CD4-positive, CD25-positive, alpha-beta regulatory T cell (primary cell): ENCODE results near the gene MCM8. TPM values are rescaled to one million over a fixed set of nuclear protein-coding genes. Genes with fewer than 3 reads are reported as not detected.
A peak's percentile ranks its signal among the peaks of the same experiment; 100 is the strongest.

Source experiments
- ATAC-seq, 2 donors: fragments of 150-1000 bp; cut with Tn5 transposase; one replicate each; pipeline ENCODE4 v1.10.0; 2021; ENCODE audit warnings: low read depth in 2 of 2, moderate number of reproducible peaks in 2 of 2, moderate library complexity in 1 of 2
- DNase-seq, 3 donors: peaks; one replicate each; pipeline versions ENCODE4 v3.0.0 to v3.0.0-alpha.2; 2012 to 2022; ENCODE audit warnings: mixed read lengths in 1 of 3
- H3K27ac ChIP-seq: one replicate; pipeline ENCODE4 v1.7.0; 2013; ENCODE audit warnings: mild to moderate bottlenecking, low read length; ENCODE audit not compliant: insufficient read depth, poor library complexity, severe bottlenecking
- H3K27me3 ChIP-seq: one replicate; pipeline ENCODE4 v1.7.0; 2013; ENCODE audit warnings: low read length; ENCODE audit not compliant: control insufficient read depth, insufficient read depth
- H3K36me3 ChIP-seq: one replicate; pipeline ENCODE4 v1.7.0; 2013; ENCODE audit warnings: mild to moderate bottlenecking, low read length, moderate library complexity; ENCODE audit not compliant: control insufficient read depth, insufficient read depth
- H3K4me1 ChIP-seq: 2 replicates; pipeline ENCODE4 v1.7.0; 2013; ENCODE audit warnings: mild to moderate bottlenecking, low read length; ENCODE audit not compliant: insufficient read depth, control insufficient read depth, poor library complexity, severe bottlenecking
- H3K4me3 ChIP-seq: one replicate; pipeline ENCODE4 v1.7.0; 2013; ENCODE audit warnings: low read depth, mild to moderate bottlenecking, low read length, moderate library complexity
- H3K9me3 ChIP-seq, 2 experiments: 1 replicate in 1 of 2; 2 replicates in 1 of 2; pipeline ENCODE4 v1.7.0; 2013; ENCODE audit warnings: low read length in 2 of 2, mild to moderate bottlenecking in 1 of 2, moderate library complexity in 1 of 2; ENCODE audit not compliant: control insufficient read depth in 2 of 2
- H3K27ac Mint-ChIP-seq, 3 donors: one replicate each; pipeline ENCODE4 v1.8.0; 2020 to 2022; ENCODE audit warnings: mild to moderate bottlenecking in 3 of 3, mixed read lengths in 3 of 3, moderate library complexity in 2 of 3
- H3K27me3 Mint-ChIP-seq: one replicate; pipeline ENCODE4 v1.8.0; 2022; ENCODE audit warnings: mild to moderate bottlenecking, mixed read lengths
- H3K36me3 Mint-ChIP-seq: one replicate; pipeline ENCODE4 v1.8.0; 2020; ENCODE audit warnings: mixed read lengths
- H3K4me1 Mint-ChIP-seq, 4 donors: one replicate each; pipeline ENCODE4 v1.8.0; 2020 to 2022; ENCODE audit warnings: mixed read lengths in 4 of 4, mild to moderate bottlenecking in 1 of 4
- H3K4me3 Mint-ChIP-seq, 4 donors: one replicate each; pipeline ENCODE4 v1.8.0; 2020 to 2022; ENCODE audit warnings: mild to moderate bottlenecking in 4 of 4, mixed read lengths in 4 of 4, moderate library complexity in 3 of 4
- H3K9me3 Mint-ChIP-seq, 7 donors: one replicate each; pipeline ENCODE4 v1.8.0; 2020 to 2022; ENCODE audit warnings: mixed read lengths in 7 of 7, mild to moderate bottlenecking in 3 of 7, moderate library complexity in 2 of 7
- polyA plus RNA-seq, 4 donors: library from polyadenylated mRNA; unstranded; fragments of 300-500 nt; fragmentation: Illumina TruSeq; gene quantifications; one replicate each; pipeline ENCODE4 v1.2.3, GENCODE V29; 2021
- total RNA-seq: library from RNA; stranded (reverse); gene quantifications from one replicate; pipeline ENCODE4 v1.2.3, GENCODE V29; 2022

MCM8 gene
- total and polyA plus RNA-seq, 5 donors from 2014 or later, result 0.52 to 6.4 (median 1.4) TPM

DNA sequence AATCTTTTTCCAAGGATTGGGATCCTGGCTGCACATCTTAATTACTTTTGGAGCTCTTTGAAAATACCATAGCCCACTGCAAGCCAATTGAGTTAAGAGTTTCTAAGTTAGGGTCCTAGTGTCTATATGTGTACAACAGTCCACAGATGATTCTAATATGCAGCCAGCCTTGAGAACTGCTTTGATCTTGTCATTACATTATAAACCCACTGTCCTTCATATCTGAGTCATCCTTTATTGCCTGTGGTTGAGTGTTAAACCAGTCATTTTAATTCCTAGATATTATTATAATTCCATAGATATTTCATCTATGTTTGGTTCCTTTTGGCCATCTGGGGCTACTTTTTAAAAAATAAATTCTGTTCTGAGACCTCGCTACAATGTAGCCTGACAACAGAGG lies 24.1 kb downstream of the MCM8 start:
- ATAC-seq, result no peak
- H3K27ac Mint-ChIP-seq, result no peak overlapping the region

DNA sequence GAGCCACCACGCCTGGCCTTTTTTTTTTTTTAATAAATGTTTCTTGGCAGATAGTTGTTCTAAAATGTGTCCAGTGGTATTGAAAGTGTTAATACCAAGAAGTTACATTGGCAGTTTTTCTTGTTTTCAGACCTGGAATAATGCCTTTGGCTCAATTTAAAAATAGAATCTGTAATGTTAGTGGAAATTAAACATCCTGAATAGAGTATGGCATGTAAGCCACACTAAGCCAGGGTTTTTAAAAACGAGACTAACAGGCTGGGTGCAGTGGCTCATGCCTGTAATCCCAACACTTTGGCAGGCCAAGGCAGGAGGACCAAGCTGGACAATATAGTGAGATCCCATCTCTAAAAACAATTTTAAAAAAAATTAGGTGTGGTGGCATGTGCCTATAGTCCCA lies 25.3 kb downstream of the MCM8 start:
- Histone ChIP-seq H3K36me3 (peaks cover 39% of the 10 kb centered on the region), H3K27ac (no peak overlapping the region), H3K9me3 (no peaks in the 10 kb centered on the region), H3K4me3 (no peak overlapping the region), H3K27me3 (no peaks in the 10 kb centered on the region), H3K4me1 (no peaks in the 10 kb centered on the region)
- Mint-ChIP-seq H3K27ac (no peak overlapping the region), H3K36me3 (peaks cover 22% of the 10 kb centered on the region), H3K9me3 (no peaks in the 10 kb centered on the region), H3K4me3 (peak overlapping the region in 1 of 4 donors; percentile 7), H3K27me3 (no peaks in the 10 kb centered on the region), H3K4me1 (peaks cover 0 to 4% (median 0%) of the 10 kb centered on the region in 4 donors)
- ATAC-seq, result no peak
- DNase-seq, result no peak

More for the DNA sequence above, 24.1 kb downstream of the MCM8 start:
- no peaks in the 10 kb centered on the region for H3K4me1 ChIP-seq
- no peaks in the 10 kb centered on the region for H3K27me3 ChIP-seq
- H3K27ac ChIP-seq, result no peak overlapping the region
- H3K4me3 ChIP-seq, result no peak overlapping the region
- Mint-ChIP-seq H3K27me3 (no peaks in the 10 kb centered on the region), H3K4me1 (peaks cover 0 to 4% (median 0%) of the 10 kb centered on the region in 4 donors), H3K36me3 (peaks cover 15% of the 10 kb centered on the region), H3K9me3 (no peaks in the 10 kb centered on the region), H3K4me3 (no peak overlapping the region)
- H3K9me3 ChIP-seq, result no peaks in the 10 kb centered on the region
- DNase-seq, result no peak
- peaks cover 30% of the 10 kb centered on the region for H3K36me3 ChIP-seq

DNA sequence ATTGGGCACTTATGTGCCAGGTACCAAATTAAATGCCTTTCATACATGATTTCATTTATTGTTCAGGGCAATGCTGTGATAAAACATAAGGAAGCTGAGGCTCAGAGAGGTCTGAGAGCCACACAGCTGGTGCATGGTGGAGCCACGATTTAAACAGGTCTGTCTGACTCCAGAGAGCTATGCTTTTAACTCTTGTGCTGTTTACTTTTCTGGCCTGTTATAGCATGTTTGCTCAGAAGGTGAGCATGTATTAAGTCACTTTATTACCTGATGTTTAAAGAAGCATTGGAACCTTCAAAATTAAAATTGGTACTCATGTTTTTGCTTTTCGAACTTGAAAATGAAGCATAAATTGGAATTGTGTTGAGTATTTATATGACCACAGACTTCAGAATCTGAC lies 26.8 kb downstream of the MCM8 start:
- Mint-ChIP-seq H3K9me3 (no peaks in the 10 kb centered on the region), H3K4me3 (no peak overlapping the region), H3K27me3 (no peaks in the 10 kb centered on the region), H3K27ac (no peak overlapping the region), H3K36me3 (peaks cover 22% of the 10 kb centered on the region), H3K4me1 (peaks cover 0 to 4% (median 0%) of the 10 kb centered on the region in 4 donors)
- ATAC-seq, result no peak
- Histone ChIP-seq H3K4me1 (no peaks in the 10 kb centered on the region), H3K9me3 (no peaks in the 10 kb centered on the region), H3K4me3 (no peak overlapping the region), H3K27ac (no peak overlapping the region), H3K27me3 (no peaks in the 10 kb centered on the region), H3K36me3 (peaks cover 39% of the 10 kb centered on the region)
- DNase-seq, result no peak

DNA sequence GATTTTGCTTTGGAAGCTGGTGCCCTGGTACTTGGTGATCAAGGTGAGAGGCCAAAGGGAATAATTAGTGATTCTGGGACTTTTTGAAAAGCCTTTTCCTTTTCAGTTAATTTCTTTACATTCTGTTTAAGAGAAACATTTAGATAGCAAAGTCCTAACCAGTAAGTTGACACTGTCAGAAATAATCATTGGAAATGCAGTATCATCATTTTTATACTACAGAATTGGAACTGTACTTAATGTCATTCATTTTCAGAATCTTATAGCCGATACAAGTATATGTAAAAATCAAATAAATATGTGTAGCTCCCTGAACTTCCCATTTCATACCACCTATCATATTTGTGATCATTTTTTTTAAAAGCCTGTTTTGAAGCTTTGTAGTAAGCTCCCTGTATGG lies 27.5 kb downstream of the MCM8 start:
- H3K27ac Mint-ChIP-seq, result no peak overlapping the region
- H3K4me3 ChIP-seq, result no peak overlapping the region
- ATAC-seq (no peak), DNase-seq (no peak)
- H3K9me3 ChIP-seq, result no peaks in the 10 kb centered on the region
- no peaks in the 10 kb centered on the region for H3K27me3 ChIP-seq
- no peaks in the 10 kb centered on the region for H3K9me3 Mint-ChIP-seq
- no peaks in the 10 kb centered on the region for H3K4me1 ChIP-seq
- no peaks in the 10 kb centered on the region for H3K27me3 Mint-ChIP-seq
- H3K36me3 Mint-ChIP-seq, result peaks cover 20% of the 10 kb centered on the region
- peaks cover 0 to 4% (median 0%) of the 10 kb centered on the region in 4 donors for H3K4me1 Mint-ChIP-seq
- H3K4me3 Mint-ChIP-seq, result no peak overlapping the region
- peaks cover 39% of the 10 kb centered on the region for H3K36me3 ChIP-seq
- H3K27ac ChIP-seq, result no peak overlapping the region

DNA sequence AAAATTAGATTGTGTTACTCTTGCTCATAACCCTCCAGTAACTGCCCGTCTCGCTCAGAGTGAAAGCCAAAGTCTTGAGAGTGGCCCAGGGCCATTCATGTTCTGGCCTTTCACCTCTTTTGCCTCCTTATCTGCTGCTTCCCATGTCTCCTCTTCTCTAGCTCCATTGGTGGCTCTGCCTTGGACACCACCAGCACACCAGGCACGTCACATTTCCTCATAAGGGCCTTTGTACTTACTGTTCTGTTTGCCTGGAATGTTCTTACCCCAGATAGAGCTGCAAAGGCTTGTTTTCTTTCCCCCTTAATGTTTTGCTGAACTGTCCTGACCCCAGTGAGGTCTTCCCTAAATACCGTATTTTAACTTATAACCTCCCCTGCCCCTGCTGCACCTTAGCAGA lies 29.3 kb downstream of the MCM8 start:
- Mint-ChIP-seq H3K9me3 (no peaks in the 10 kb centered on the region), H3K4me3 (no peak overlapping the region), H3K36me3 (peaks cover 27% of the 10 kb centered on the region), H3K27ac (no peak overlapping the region), H3K27me3 (no peaks in the 10 kb centered on the region), H3K4me1 (peaks cover 0 to 4% (median 0%) of the 10 kb centered on the region in 4 donors)
- H3K9me3 ChIP-seq, result no peaks in the 10 kb centered on the region
- no peaks in the 10 kb centered on the region for H3K4me1 ChIP-seq
- ATAC-seq (no peak), DNase-seq (no peak)
- no peak overlapping the region for H3K4me3 ChIP-seq
- H3K36me3 ChIP-seq, result peaks cover 45% of the 10 kb centered on the region
- H3K27me3 ChIP-seq, result no peaks in the 10 kb centered on the region
- H3K27ac ChIP-seq, result no peak overlapping the region

DNA sequence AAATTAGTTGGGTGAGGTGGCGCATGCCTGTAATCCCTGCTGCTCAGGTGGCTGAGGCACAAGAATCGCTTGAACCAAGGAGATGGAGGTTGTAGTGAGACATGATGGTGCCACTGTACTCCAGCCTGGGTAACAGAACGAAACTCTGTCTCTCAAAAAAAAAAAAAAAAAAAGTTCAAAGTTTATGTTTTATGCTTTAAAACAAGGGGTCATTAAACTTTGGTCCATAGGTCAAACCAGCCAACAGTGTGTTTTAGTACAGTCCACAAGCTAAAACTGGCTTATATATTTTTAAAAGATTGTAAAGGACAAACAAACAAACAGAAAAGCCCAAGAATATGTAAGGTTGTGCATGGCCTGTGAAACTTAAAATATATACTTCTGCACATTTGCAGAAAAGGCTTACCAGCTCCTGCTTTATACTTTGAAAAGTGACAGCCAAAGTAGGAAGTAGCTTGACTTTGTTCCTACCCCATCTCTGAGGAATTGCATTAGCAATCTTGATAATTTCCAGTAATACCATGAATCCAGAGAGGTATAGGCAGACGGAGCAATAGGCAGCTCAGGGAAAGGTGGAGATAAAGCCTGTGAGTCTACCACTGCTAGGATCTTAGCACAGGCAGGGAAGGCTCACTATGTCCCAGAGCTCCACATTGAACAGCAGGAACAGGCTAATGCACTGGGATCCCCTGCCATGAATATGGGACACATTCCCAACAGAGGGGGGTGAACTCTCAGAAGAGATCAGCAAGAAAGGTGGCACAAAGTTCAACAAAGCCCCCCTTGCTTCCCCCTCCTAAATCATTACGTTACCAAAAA lies 30.5 kb downstream of the MCM8 start:
- H3K4me3 Mint-ChIP-seq, result no peak overlapping the region
- H3K4me1 ChIP-seq, result no peaks in the 10 kb centered on the region
- H3K36me3 ChIP-seq, result peaks cover 44% of the 10 kb centered on the region
- DNase-seq (no peak), ATAC-seq (no peak)
- H3K27me3 Mint-ChIP-seq, result no peaks in the 10 kb centered on the region
- H3K36me3 Mint-ChIP-seq, result peaks cover 31% of the 10 kb centered on the region
- no peak overlapping the region for H3K27ac ChIP-seq
- H3K9me3 Mint-ChIP-seq, result no peaks in the 10 kb centered on the region
- peaks cover 0 to 4% (median 0%) of the 10 kb centered on the region in 4 donors for H3K4me1 Mint-ChIP-seq
- peak overlapping the region in 2 of 3 donors; percentile 7 to 27 for H3K27ac Mint-ChIP-seq
- H3K4me3 ChIP-seq, result no peak overlapping the region
- H3K27me3 ChIP-seq, result no peaks in the 10 kb centered on the region
- no peaks in the 10 kb centered on the region for H3K9me3 ChIP-seq

DNA sequence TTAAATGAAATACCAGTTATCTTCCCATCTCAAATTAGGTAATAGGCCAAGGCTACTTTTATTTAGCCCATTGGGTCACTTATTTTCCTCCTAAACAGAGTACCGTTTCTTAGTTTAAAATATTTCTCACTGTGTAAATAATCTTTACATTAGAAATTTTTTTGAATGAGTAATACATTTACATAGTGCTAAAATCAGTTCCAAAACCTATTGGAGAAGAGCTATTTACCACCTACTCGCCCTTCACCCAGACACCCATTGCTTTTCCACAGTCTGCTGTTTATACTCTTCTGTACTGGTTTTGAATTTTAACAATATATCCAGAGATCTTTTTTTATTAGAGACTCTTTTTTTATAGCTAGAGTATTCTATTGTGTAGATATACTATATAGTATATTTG lies 36.9 kb downstream of the MCM8 start:
- no peaks in the 10 kb centered on the region for H3K4me1 ChIP-seq
- Mint-ChIP-seq H3K9me3 (no peaks in the 10 kb centered on the region), H3K36me3 (peaks cover 36% of the 10 kb centered on the region), H3K4me3 (no peak overlapping the region), H3K4me1 (peaks cover 3 to 14% (median 6%) of the 10 kb centered on the region in 4 donors), H3K27me3 (no peaks in the 10 kb centered on the region), H3K27ac (peak overlapping the region in 1 of 3 donors; percentile 53)
- H3K9me3 ChIP-seq, result no peaks in the 10 kb centered on the region
- no peak overlapping the region for H3K4me3 ChIP-seq
- no peaks in the 10 kb centered on the region for H3K27me3 ChIP-seq
- H3K36me3 ChIP-seq, result peaks cover 25% of the 10 kb centered on the region
- no peak overlapping the region for H3K27ac ChIP-seq
- no peak for ATAC-seq
- DNase-seq, result no peak

DNA sequence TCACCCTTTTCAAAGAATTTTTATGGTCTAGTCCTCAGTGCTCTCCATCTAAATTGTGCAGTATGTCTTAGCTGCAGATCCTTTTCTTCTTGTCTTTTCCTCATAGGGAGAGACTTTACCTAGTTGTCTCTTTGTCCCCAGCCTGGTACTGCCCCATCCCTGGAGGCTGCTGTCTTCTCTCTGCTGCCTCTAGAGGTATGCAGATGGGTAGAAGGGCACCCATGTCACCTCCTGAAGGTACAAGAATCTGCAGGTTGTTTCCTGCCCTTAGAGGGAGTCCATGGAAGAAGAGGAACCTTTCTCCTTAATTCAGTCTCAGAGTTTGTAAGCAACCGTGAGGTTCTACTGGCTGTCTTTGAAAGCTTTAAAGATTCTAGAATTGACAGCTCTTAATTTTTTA lies 39.1 kb downstream of the MCM8 start:
- peak overlapping the region in 1 of 3 donors; percentile 11 for H3K27ac Mint-ChIP-seq

More for the DNA sequence above, 39.1 kb downstream of the MCM8 start:
- Mint-ChIP-seq H3K9me3 (no peaks in the 10 kb centered on the region), H3K27me3 (no peaks in the 10 kb centered on the region), H3K4me1 (peaks cover 3 to 14% (median 6%) of the 10 kb centered on the region in 4 donors), H3K4me3 (peak overlapping the region in 1 of 4 donors; percentile 81), H3K36me3 (peaks cover 29% of the 10 kb centered on the region)
- Histone ChIP-seq H3K36me3 (peaks cover 19% of the 10 kb centered on the region), H3K9me3 (no peaks in the 10 kb centered on the region), H3K4me3 (no peak overlapping the region), H3K4me1 (no peaks in the 10 kb centered on the region), H3K27ac (no peak overlapping the region), H3K27me3 (no peaks in the 10 kb centered on the region)
- DNase-seq (no peak), ATAC-seq (peak in 1 of 2 donors; percentile 43)
